Endodermal cell (in vitro differentiated cells): Measurements from ENCODE around the gene DHRS12. TPM values are rescaled to one million over a fixed set of nuclear protein-coding genes. Genes with fewer than 3 reads are reported as not detected.

Experiments
- DNase-seq: peaks from one replicate; pipeline ENCODE4 v3.0.0-alpha.2; 2017
- H3K27ac ChIP-seq: 2 replicates; pipeline ENCODE4 v1.5.1; 2013; ENCODE audit warnings: mild to moderate bottlenecking, low read depth, low read length, moderate library complexity
- H3K27me3 ChIP-seq: 2 replicates; pipeline ENCODE4 v1.6.1; 2013; ENCODE audit warnings: mild to moderate bottlenecking, low read length, moderate library complexity; ENCODE audit not compliant: insufficient read depth, control insufficient read depth, poor library complexity, severe bottlenecking
- H3K36me3 ChIP-seq: 2 replicates; pipeline ENCODE4 v1.7.0; 2013; ENCODE audit warnings: mild to moderate bottlenecking, low read length, moderate library complexity; ENCODE audit not compliant: control insufficient read depth, insufficient read depth
- H3K4me1 ChIP-seq: one replicate; pipeline ENCODE4 v1.7.0; 2013; ENCODE audit warnings: low read length; ENCODE audit not compliant: control insufficient read depth, insufficient read depth
- H3K4me3 ChIP-seq: 2 replicates; pipeline ENCODE4 v1.5.1; 2013; ENCODE audit warnings: mild to moderate bottlenecking, low read length, moderate library complexity
- H3K9ac ChIP-seq: 2 replicates; pipeline ENCODE4 v1.6.1; 2013; ENCODE audit warnings: mild to moderate bottlenecking, low read length, moderate library complexity; ENCODE audit not compliant: poor library complexity, severe bottlenecking; ENCODE audit errors: extremely low read depth
- H3K9me3 ChIP-seq: 2 replicates; pipeline ENCODE4 v1.6.1; 2013; ENCODE audit warnings: mild to moderate bottlenecking, low read length, moderate library complexity; ENCODE audit not compliant: control insufficient read depth
- H3K27ac Mint-ChIP-seq: 2 replicates; pipeline ENCODE4 v1.8.0; 2020; ENCODE audit warnings: mixed read lengths
- H3K27me3 Mint-ChIP-seq: 2 replicates; pipeline ENCODE4 v1.8.0; 2021; ENCODE audit warnings: mild to moderate bottlenecking, mixed read lengths; ENCODE audit not compliant: insufficient read depth
- H3K36me3 Mint-ChIP-seq: 2 replicates; pipeline ENCODE4 v1.8.0; 2020; ENCODE audit warnings: low read depth, mixed read lengths
- H3K4me1 Mint-ChIP-seq: 2 replicates; pipeline ENCODE4 v1.8.0; 2020; ENCODE audit warnings: mixed read lengths
- H3K4me3 Mint-ChIP-seq: 2 replicates; pipeline ENCODE4 v1.8.0; 2020; ENCODE audit warnings: mild to moderate bottlenecking, moderate library complexity, mixed read lengths
- H3K9me3 Mint-ChIP-seq: 2 replicates; pipeline ENCODE4 v1.8.0; 2020; ENCODE audit warnings: mild to moderate bottlenecking, mixed read lengths
- CTCF ChIP-seq: fragments of 200-600 bp; sonication (generic); conservative IDR thresholded peaks from 2 replicates; pipeline ENCODE4 v1.5.0; 2021; ENCODE audit warnings: antibody characterized with exemption, mild to moderate bottlenecking
- WGBS, 2 experiments: methylation state at CpG; one replicate each; pipeline versions ENCODE4 v1.1.5 to v1.1.7; 2013; ENCODE audit warnings: missing lambda C conversion rate in 2 of 2, mixed read lengths in 1 of 2; ENCODE audit not compliant: insufficient coverage in 1 of 2, insufficient read length in 1 of 2; 5-methylcytosine and 5-hydroxymethylcytosine counted together
- total RNA-seq, 2 donors: library from RNA; stranded (reverse); fragmentation: NEBNext Ultra II Directional in 1 of 2; extraction: Animal tissue kit (Norgen Biotek cat#: 25700) in 1 of 2; gene quantifications; 2 replicates in 1 of 2; 3 replicates in 1 of 2; pipeline ENCODE4 v1.2.1, GENCODE V29; 2021

DHRS12 gene
- total RNA-seq, 2 donors from 2014 or later, result 13.8 to 19.8 TPM

- Histone ChIP-seq H3K9ac (no peak within 1 kb of the TSS), H3K27me3 (no peaks in the 10 kb centered on the region), H3K4me1 (peaks cover 16% of the 10 kb centered on the region), H3K9me3 (no peaks in the 10 kb centered on the region), H3K27ac (no peak within 1 kb of the TSS), H3K4me3 (peak within 1 kb of the TSS; percentile 12), H3K36me3 (no peaks in the 10 kb centered on the region)
- Mint-ChIP-seq H3K27me3 (no peaks in the 10 kb centered on the region), H3K4me1 (peaks cover 32% of the 10 kb centered on the region), H3K9me3 (peaks cover 11% of the 10 kb centered on the region), H3K4me3 (peak within 1 kb of the TSS; percentile 13), H3K27ac (peak within 1 kb of the TSS; percentile 82), H3K36me3 (no peaks in the 10 kb centered on the region)
- WGBS, 2 experiments, result 42 to 55% methylated on average over 11 to 20 of the region's 20 CpGs
- peak; percentile 90 for DNase-seq
- peak; percentile 95 for TF ChIP-seq CTCF
Measured at GRCh38 chr13:51844862-51845573, 41.1 kb upstream of the DHRS12 start, which contains the start of gene TMEM272. Gene TMEM272, minus strand, starts transcription at chr13:51845177. Its CDS starts 6,647 bp downstream, at chr13:51838530.

- H3K4me3 ChIP-seq, result no peak overlapping the region
- Mint-ChIP-seq H3K9me3 (peaks cover 11% of the 10 kb centered on the region), H3K4me3 (no peak overlapping the region), H3K27ac (peak overlapping the region; percentile 31), H3K27me3 (no peaks in the 10 kb centered on the region), H3K36me3 (no peaks in the 10 kb centered on the region), H3K4me1 (peaks cover 32% of the 10 kb centered on the region)
- H3K27ac ChIP-seq, result no peak overlapping the region
- 32 to 33% methylated on average over 1 to 2 of the region's 3 CpGs for WGBS, 2 experiments
- no peak for TF ChIP-seq CTCF
- peaks cover 16% of the 10 kb centered on the region for H3K4me1 ChIP-seq
- no peaks in the 10 kb centered on the region for H3K9me3 ChIP-seq
- no peak overlapping the region for H3K9ac ChIP-seq
- peak; percentile 60 for DNase-seq
- H3K36me3 ChIP-seq, result no peaks in the 10 kb centered on the region
- no peaks in the 10 kb centered on the region for H3K27me3 ChIP-seq
Measured at GRCh38 chr13:51843529-51843928, 39.6 kb upstream of the DHRS12 start.

- Histone ChIP-seq H3K9me3 (no peaks in the 10 kb centered on the region), H3K27ac (no peak overlapping the region), H3K4me1 (peaks cover 16% of the 10 kb centered on the region), H3K9ac (no peak overlapping the region), H3K36me3 (no peaks in the 10 kb centered on the region), H3K27me3 (no peaks in the 10 kb centered on the region), H3K4me3 (no peak overlapping the region)
- WGBS, 2 experiments, result 93 to 96% methylated on average over 2 to 6 of the region's 6 CpGs
- no peaks in the 10 kb centered on the region for H3K9me3 Mint-ChIP-seq
- no peaks in the 10 kb centered on the region for H3K27me3 Mint-ChIP-seq
- no peak for TF ChIP-seq CTCF
- no peaks in the 10 kb centered on the region for H3K36me3 Mint-ChIP-seq
- H3K27ac Mint-ChIP-seq, result no peak overlapping the region
- no peak for DNase-seq
- H3K4me3 Mint-ChIP-seq, result no peak overlapping the region
- H3K4me1 Mint-ChIP-seq, result peaks cover 38% of the 10 kb centered on the region
Measured at GRCh38 chr13:51841732-51842131, 37.8 kb upstream of the DHRS12 start.
